Gastroesophageal sphincter (tissue), 4 donors: ENCODE results near the gene MAZ. TPM values are rescaled to one million over a fixed set of nuclear protein-coding genes. Genes with fewer than 3 reads are reported as not detected.
A peak's percentile ranks its signal among the peaks of the same experiment; 100 is the strongest.

Experiments
- ATAC-seq: fragments of 150-250 bp; one replicate; pipeline ENCODE4 v1.9.1; 2016; ENCODE audit warnings: mild to moderate bottlenecking, moderate library complexity
- H3K27ac ChIP-seq, 4 donors: fragments of 200-600 bp; sonication (generic) in 3 of 4; 1 replicate in 3 of 4; 2 replicates in 1 of 4; pipeline ENCODE4 v1.5.1; 2016 to 2019
- H3K27me3 ChIP-seq: fragments of 200-600 bp; sonication (generic); one replicate; pipeline ENCODE4 v1.5.1; 2019
- H3K36me3 ChIP-seq, 2 donors: fragments of 200-600 bp; sonication (generic); one replicate each; pipeline ENCODE4 v1.5.1; 2019; ENCODE audit warnings: control low read depth in 1 of 2
- H3K4me1 ChIP-seq, 3 donors: fragments of 200-600 bp; sonication (generic); 1 replicate in 2 of 3; 2 replicates in 1 of 3; pipeline ENCODE4 v1.5.1; 2016 to 2019; ENCODE audit warnings: control low read depth in 2 of 3
- H3K4me3 ChIP-seq, 2 donors: fragments of 200-600 bp; sonication (generic); one replicate each; pipeline ENCODE4 v1.5.1; 2019; ENCODE audit warnings: mild to moderate bottlenecking in 1 of 2, moderate library complexity in 1 of 2
- H3K9me3 ChIP-seq, 3 donors: fragments of 200-600 bp; sonication (generic); one replicate each; pipeline ENCODE4 v1.5.1; 2017 to 2019; ENCODE audit warnings: control low read depth in 2 of 3
- CTCF ChIP-seq, 4 experiments: fragments of 200-600 bp in 2 of 4; fragments of 450-650 bp in 2 of 4; sonication (generic) in 1 of 4; IDR thresholded peaks; one replicate each; pipeline ENCODE4 v1.5.1; 2017 to 2019; ENCODE audit warnings: antibody characterized with exemption in 4 of 4, mild to moderate bottlenecking in 2 of 4, moderate library complexity in 2 of 4
- EP300 ChIP-seq: sonication (generic); formaldehyde crosslinking; IDR thresholded peaks from one replicate; pipeline ENCODE4 v1.6.1; 2017; ENCODE audit warnings: antibody characterized with exemption, mild to moderate bottlenecking
- POLR2A ChIP-seq, 2 donors: fragments of 450-650 bp; IDR thresholded peaks; one replicate each; pipeline ENCODE4 v1.6.1; 2017; ENCODE audit warnings: antibody characterized with exemption in 2 of 2, mild to moderate bottlenecking in 2 of 2, moderate library complexity in 1 of 2
- POLR2AphosphoS5 ChIP-seq: sonication (generic); formaldehyde crosslinking; IDR thresholded peaks from one replicate; pipeline ENCODE4 v1.6.1; 2017; ENCODE audit warnings: antibody characterized with exemption
- WGBS, 2 donors: methylation state at CpG; one replicate each; pipeline ENCODE4 v1.1.5; 2018; ENCODE audit warnings: low coverage in 1 of 2; 5-methylcytosine and 5-hydroxymethylcytosine counted together
- total RNA-seq, 4 donors: library from RNA; depleted of rRNA; stranded (reverse); fragments of >200 nt; gene quantifications; one replicate each; pipeline ENCODE4 v1.1.0, GENCODE V29; 2016

Gene MAZ
- total RNA-seq, 4 donors from 2014 or later: 86.3 to 212 (median 116) TPM

- ATAC-seq: no peak
- Histone ChIP-seq H3K4me3 (no peak overlapping the region), H3K27ac (peak overlapping the region in 3 of 4 donors; percentile 21 to 56 (median 48)), H3K36me3 (peaks cover 0 to 40% of the 10 kb centered on the region in 2 donors), H3K4me1 (peaks cover 0 to 29% (median 4%) of the 10 kb centered on the region in 3 donors), H3K9me3 (no peaks in the 10 kb centered on the region), H3K27me3 (no peaks in the 10 kb centered on the region)
- WGBS, 2 donors: 33 to 47% methylated on average over 1 to 4 of the region's 5 CpGs
- TF ChIP-seq POLR2A (IDR thresholded peaks at IDR 0.05) (no peak), CTCF (IDR thresholded peaks at IDR 0.05) (no peak), EP300 (no peak)
Measured at GRCh38 chr16:29849505-29849904, 43.2 kb downstream of the MAZ start.

- no peak for ATAC-seq
Measured at GRCh38 chr16:29850998-29851397, 44.7 kb downstream of the MAZ start.

GRCh38 chr16:29852654-29853053 lies 46.3 kb downstream of the MAZ start:
- 48 to 59% methylated on average over 7 of the region's 7 CpGs for WGBS, 2 donors
- peak overlapping the region in 3 of 4 donors; percentile 1 to 45 (median 42) for H3K27ac ChIP-seq
- ATAC-seq: peak; percentile 67

More at GRCh38 chr16:29850998-29851397, 44.7 kb downstream of the MAZ start:
- peaks cover 0 to 25% of the 10 kb centered on the region in 2 donors for H3K36me3 ChIP-seq
- peaks cover 0 to 20% (median 0%) of the 10 kb centered on the region in 3 donors for H3K4me1 ChIP-seq
- H3K27me3 ChIP-seq: no peaks in the 10 kb centered on the region
- no peak overlapping the region for H3K4me3 ChIP-seq
- TF ChIP-seq POLR2AphosphoS5: no peak
- no peak for TF ChIP-seq POLR2A (IDR thresholded peaks at IDR 0.05)
- no peak for TF ChIP-seq EP300
- no peak for TF ChIP-seq CTCF (IDR thresholded peaks at IDR 0.05)
- H3K9me3 ChIP-seq: no peaks in the 10 kb centered on the region
- no peak overlapping the region for H3K27ac ChIP-seq
- 71% methylated on average over 2 of the region's 3 CpGs; no CpG with 5 or more reads in 1 of the 2 donors for WGBS, 2 donors

GRCh38 chr16:29854520-29855100 lies 48.3 kb downstream of the MAZ start:
- peaks cover 0 to 5% (median 0%) of the 10 kb centered on the region in 3 donors for H3K4me1 ChIP-seq
- no peak overlapping the region for H3K27ac ChIP-seq
- no peak overlapping the region for H3K4me3 ChIP-seq
- H3K36me3 ChIP-seq: peaks cover 0 to 15% of the 10 kb centered on the region in 2 donors
- no peak for ATAC-seq
- WGBS, 2 donors: 75% methylated on average over 1 of the region's 5 CpGs; no CpG with 5 or more reads in 1 of the 2 donors
- no peak for TF ChIP-seq POLR2A (IDR thresholded peaks at IDR 0.05)
- no peak for TF ChIP-seq POLR2AphosphoS5
- TF ChIP-seq EP300: no peak
- TF ChIP-seq CTCF (IDR thresholded peaks at IDR 0.05): no peak
- H3K27me3 ChIP-seq: no peaks in the 10 kb centered on the region
- no peaks in the 10 kb centered on the region for H3K9me3 ChIP-seq

More at GRCh38 chr16:29852654-29853053, 46.3 kb downstream of the MAZ start:
- Histone ChIP-seq H3K4me1 (peaks cover 0 to 20% (median 0%) of the 10 kb centered on the region in 3 donors), H3K27me3 (no peaks in the 10 kb centered on the region), H3K9me3 (no peaks in the 10 kb centered on the region), H3K36me3 (peaks cover 0 to 8% of the 10 kb centered on the region in 2 donors), H3K4me3 (no peak overlapping the region)
- TF ChIP-seq POLR2AphosphoS5 (peak; percentile 17), POLR2A (IDR thresholded peaks at IDR 0.05) (no peak), EP300 (no peak), CTCF (IDR thresholded peaks at IDR 0.05) (no peak)
